Fibroblast of the conjunctiva (primary cell): Measurements from ENCODE around the gene MCTP1.
"Not testable (repeated sequence)": the region's sequence is repeated elsewhere in the genome, so short reads cannot be mapped to it uniquely, and the experiment has no call there.

ENCODE experiments used
- DNase-seq: peaks from one replicate; pipeline ENCODE4 v3.0.0-alpha.2; 2010; ENCODE audit warnings: low read depth

Gene MCTP1

DNA sequence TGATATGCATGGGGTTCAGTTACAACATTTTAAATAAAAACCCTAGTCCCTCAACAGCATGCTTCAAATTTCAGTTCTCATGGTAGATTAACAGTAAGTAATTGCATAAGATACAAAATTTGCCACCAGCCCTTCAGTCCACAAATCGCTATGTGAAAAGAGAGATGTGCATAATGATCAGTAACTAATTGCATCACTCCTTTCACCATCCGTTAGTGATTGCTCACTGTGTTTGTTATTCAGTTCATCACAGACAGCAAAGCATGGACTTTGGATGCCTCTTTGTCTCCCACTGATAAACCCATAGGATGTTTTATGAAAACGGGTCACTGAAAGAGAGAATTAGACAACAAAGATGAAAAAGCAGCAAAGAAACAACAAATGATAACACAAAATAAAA is 103.2 kb downstream of the MCTP1 start:
- DNase-seq, result no peak

GRCh38 chr5:95178046-95178651 is 106.7 kb downstream of the MCTP1 start:
- peak; percentile 56 for DNase-seq

DNA sequence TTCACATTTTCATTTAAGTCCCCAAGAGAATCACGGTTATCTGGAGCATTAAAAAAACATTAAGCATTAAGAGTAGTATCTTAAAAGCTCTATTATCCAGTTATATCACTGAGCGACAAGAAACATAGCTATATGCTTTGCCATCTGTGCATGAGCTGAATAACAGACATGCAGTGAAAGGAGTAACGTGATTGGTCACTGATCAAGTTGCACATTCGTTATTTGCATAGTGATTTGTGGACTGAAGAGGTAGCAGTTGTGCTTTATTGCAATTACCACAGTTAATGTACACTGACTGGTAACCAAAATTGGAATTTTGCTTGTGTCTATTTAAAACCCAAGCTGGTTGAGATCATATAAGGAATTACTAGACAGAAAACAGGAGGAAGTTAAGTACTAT is 107.4 kb downstream of the MCTP1 start:
- no peak for DNase-seq

GRCh38 chr5:95175106-95175505 is 109.8 kb downstream of the MCTP1 start:
- no peak for DNase-seq

DNA sequence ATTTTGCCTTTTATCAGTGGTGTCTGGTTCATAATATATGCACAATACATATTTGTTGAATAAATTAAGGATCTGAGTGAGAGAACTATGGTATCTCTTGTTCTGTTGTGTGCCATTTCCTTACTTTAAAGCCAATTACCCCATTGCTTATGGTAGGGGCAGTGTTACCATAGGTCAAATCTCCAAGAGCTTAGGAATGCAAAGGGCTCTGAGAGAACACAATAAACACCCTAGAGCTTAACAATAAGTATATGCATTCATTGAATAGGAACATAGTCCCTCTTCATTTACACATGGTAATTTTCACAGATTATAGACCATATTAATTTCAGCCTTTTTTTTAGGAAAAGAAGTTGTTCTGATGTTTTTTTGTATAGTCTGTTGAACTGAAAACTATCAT is 112.2 kb downstream of the MCTP1 start:
- no peak for DNase-seq

GRCh38 chr5:95164861-95165260 is 120.0 kb downstream of the MCTP1 start:
- DNase-seq, result no peak

GRCh38 chr5:95163079-95163478 is 121.8 kb downstream of the MCTP1 start:
- DNase-seq, result no peak

GRCh38 chr5:95162231-95162992 is 122.5 kb downstream of the MCTP1 start:
- no peak for DNase-seq

- DNase-seq, result no peak
Measured at GRCh38 chr5:95159603-95160002, 125.3 kb downstream of the MCTP1 start.

- DNase-seq, result no peak
Measured at GRCh38 chr5:95155888-95156287, 129.0 kb downstream of the MCTP1 start.

DNA sequence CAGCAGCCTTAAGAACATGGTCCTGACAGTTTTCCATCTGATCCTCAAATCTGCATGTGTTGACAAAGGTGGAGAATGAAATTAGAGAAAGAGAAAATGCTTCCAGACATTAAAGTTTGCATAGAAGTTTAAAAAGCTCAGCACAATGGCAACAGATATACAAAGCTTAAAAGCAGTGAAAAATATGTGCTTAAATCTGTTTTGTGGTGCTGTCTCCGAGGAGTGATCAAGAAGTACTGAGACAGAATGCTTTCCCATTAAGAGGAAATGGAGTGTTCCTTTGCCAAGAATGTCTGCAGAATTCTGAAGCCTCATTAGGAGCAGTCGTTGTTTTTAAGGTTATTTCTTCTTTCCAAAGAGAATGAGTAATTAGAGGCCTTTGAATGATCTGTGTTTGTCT is 131.4 kb downstream of the MCTP1 start:
- DNase-seq, result no peak

DNA sequence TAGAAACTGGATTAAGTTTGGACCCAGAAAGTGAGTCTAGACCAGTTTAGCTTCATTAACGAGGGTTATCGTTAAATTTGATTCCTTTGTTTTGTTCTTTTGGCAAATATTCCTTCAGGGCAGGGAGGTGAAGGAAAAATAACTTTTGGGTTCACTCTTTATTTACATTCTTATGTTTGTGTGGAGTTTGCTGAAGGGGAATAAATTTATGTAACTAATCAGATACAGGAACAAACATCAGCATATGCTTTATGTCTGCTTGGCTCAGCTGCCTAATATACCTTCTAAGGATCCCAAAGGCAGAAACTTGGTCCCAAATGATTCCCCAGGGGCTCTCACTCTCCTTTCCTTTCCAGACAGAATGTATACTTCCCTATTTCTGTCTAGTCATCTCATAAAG is 132.4 kb downstream of the MCTP1 start:
- no peak for DNase-seq

DNA sequence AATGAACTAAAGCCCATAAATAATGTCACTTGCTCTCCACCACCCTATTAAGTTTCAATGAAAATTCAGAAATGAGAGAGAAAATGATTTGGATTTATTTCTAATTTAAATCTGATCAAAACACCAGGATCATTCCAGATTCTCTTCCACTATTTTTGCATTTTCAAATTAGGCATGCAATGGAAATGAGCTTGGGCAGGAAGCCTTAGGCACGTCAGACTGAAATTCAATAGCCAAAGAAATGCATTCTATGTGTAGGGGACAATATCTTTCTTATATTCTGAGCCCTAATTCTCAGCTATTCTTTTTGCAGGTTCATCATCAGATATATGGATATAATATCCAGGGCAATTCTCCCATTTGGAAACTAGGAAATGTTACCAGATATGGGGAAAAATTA is 132.8 kb downstream of the MCTP1 start:
- DNase-seq, result no peak

DNA sequence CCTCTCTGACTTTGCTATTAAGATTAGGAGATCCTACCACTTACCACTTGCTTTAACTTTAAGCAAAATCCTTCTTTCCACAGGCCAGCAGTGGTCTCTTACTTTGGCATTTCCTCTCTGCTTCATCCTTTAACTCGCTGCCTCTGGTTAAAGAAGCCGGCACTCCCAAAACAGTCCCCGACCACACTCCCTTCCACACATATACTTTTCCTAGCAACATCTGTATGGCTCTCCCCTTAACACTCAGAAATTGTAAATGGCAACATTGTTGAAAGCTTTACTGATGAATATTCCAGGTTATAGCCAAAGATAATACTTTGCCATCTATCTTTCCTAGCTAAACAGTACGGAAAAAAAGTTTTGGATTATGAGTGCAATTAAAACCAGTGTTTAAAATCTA is 133.2 kb downstream of the MCTP1 start:
- no peak for DNase-seq

- no peak for DNase-seq
Measured at GRCh38 chr5:95149387-95149786, 135.5 kb downstream of the MCTP1 start.

GRCh38 chr5:95148453-95148852 is 136.4 kb downstream of the MCTP1 start:
- DNase-seq, result no peak

DNA sequence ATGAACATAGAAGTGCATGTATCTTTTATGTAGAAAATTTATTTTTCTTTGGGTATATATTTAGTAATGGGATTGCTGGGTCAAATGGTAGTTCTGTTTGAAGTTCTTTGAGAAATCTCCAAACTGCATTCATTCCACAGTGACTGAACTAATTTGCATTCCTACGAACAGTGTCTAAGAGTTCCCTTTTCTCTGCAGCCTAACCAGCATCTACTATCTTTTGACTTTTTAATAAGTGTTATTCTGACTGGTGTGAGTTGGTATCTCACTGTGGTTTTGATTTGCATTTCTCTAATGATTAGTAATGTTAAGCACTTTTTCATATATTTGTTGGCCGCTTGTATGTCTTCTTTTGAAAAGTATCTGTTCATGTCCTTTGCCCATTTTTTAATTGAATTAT is 141.0 kb downstream of the MCTP1 start:
- DNase-seq, result not testable (repeated sequence)

GRCh38 chr5:95142145-95142544 is 142.7 kb downstream of the MCTP1 start:
- DNase-seq, result no peak

GRCh38 chr5:95141141-95141540 is 143.8 kb downstream of the MCTP1 start:
- no peak for DNase-seq

- no peak for DNase-seq
Measured at GRCh38 chr5:95134326-95134725, 150.6 kb downstream of the MCTP1 start.

DNA sequence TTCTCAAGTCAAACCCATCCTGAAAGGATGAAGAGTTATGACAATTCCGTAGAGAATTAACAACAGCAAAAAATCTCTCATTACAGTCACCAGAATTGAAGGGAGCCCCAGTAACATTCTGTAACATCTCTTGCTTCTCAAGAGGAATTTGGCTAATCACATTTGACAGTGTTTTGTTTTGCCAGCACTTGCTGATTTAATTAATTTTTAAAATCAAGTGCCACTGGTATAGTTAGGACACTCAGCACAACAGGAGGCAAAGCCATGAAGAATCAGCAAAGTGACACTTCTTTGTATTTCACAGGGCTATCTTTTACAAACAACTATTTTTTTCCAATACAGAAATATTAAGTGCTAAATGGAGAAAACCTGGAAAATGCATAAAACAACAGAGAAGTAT is 152.8 kb downstream of the MCTP1 start:
- DNase-seq, result no peak

- DNase-seq, result no peak
Measured at GRCh38 chr5:95130941-95131340, 154.0 kb downstream of the MCTP1 start.

DNA sequence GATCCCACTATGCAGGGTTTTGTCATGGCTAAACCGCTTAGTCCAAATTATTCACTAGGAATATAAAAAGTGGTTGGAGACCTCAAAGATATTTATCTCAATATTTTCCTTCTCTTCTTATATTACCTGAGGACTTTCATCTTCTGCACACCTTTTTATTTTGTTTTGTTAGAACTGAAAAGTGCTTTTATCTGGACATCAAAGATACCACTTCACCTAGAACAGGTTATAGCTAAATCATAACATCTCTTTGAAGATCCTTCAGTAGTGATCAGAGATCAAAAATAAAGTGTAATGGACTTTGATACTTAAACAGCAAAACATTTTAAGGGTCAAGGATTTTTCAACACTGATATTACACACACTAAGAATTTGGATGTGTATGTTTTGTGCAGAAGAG is 160.2 kb downstream of the MCTP1 start:
- DNase-seq, result no peak

DNA sequence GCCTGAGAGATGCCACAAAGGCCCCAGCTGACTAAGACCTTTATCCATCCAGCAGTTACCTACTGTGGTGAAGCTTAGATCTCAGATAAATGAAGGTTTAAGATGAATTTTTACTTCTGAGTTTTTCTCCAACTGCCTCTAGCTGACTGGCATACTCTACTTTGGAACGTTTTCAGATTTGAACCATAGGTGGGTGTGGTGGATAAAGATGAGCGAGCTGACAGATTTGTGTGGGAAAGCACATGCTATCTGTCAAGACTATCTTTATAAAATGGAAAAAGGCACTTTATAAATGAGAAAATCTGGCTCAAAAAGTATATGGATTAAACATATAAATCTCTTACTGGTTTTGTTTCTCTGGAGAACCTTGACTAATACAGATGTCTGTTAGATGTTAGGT is 160.8 kb downstream of the MCTP1 start:
- no peak for DNase-seq
